Endothelial cell of umbilical vein (primary cell): ENCODE results near the gene KLC3. TPM values are rescaled to one million over a fixed set of nuclear protein-coding genes. Genes with fewer than 3 reads are reported as not detected.

Experiments
- BruUV-seq: library from RNA; stranded (reverse); fragments of 400-500 nt; replicated peaks from 2 replicates; lab custom pipeline; 2021; lab: Mats Ljungman, UMichigan
- CTCF ChIA-PET: fragments of 300-600, 350-600 bp; sonication (Branson Sonifier 250); formaldehyde crosslinking; loops from one replicate; lab custom pipeline; 2021; ENCODE audit warnings: antibody characterized with exemption, inconsistent platforms; lab: Charles Lee
- POLR2A ChIA-PET: fragments of 300-600, 350-600 bp; sonication (Branson Sonifier 250); formaldehyde crosslinking; loops from one replicate; lab custom pipeline; 2021; ENCODE audit warnings: antibody characterized with exemption, inconsistent platforms; lab: Charles Lee
- DNase-seq: peaks from one replicate; pipeline ENCODE4 v3.0.0-alpha.2; 2011; ENCODE audit warnings: low read depth, low spot score
- FAIRE-seq: peaks from 2 replicates; lab custom pipeline; 2011; peaks lifted over from hg19 to GRCh38; lab: Jason Lieb, UNC
- H2AFZ ChIP-seq: 2 replicates; pipeline ENCODE4 v1.6.0; 2012; ENCODE audit warnings: low read depth, low read length, control low read depth, inconsistent platforms
- H3K27ac ChIP-seq: 2 replicates; pipeline ENCODE4 v1.5.1; 2011; ENCODE audit warnings: low read depth, mild to moderate bottlenecking, control low read depth, low read length, moderate library complexity; ENCODE audit not compliant: insufficient read depth
- H3K27me3 ChIP-seq, 2 experiments: 2 replicates each; pipeline versions ENCODE4 v1.6.0 to v1.6.1; 2011; ENCODE audit warnings: low read length in 2 of 2, mixed read lengths in 1 of 2; ENCODE audit not compliant: control insufficient read depth in 2 of 2, insufficient read depth in 2 of 2
- H3K36me3 ChIP-seq, 2 experiments: 2 replicates in 1 of 2; 3 replicates in 1 of 2; pipeline ENCODE4 v1.5.1; 2011; ENCODE audit warnings: low read length in 2 of 2, mild to moderate bottlenecking in 1 of 2, moderate library complexity in 1 of 2; ENCODE audit not compliant: control insufficient read depth in 2 of 2, insufficient read depth in 2 of 2; ENCODE audit errors: extremely low read depth in 1 of 2
- H3K4me1 ChIP-seq: 3 replicates; pipeline ENCODE4 v1.5.1; 2011; ENCODE audit warnings: mild to moderate bottlenecking, low read length; ENCODE audit not compliant: control insufficient read depth, insufficient read depth; ENCODE audit errors: extremely low read depth
- H3K4me2 ChIP-seq: 2 replicates; pipeline ENCODE4 v1.6.1; 2011; ENCODE audit warnings: low read length, control low read depth, mixed read lengths; ENCODE audit not compliant: insufficient read depth
- H3K4me3 ChIP-seq, 3 experiments: fragments of 200-600 bp in 1 of 3; sonication (generic), shearing (Covaris generic) in 1 of 3; replicated peaks in 1 of 3; 2 replicates each; pipeline ENCODE4 v1.5.1; 2011 to 2016; ENCODE audit warnings: control low read depth in 3 of 3, low read length in 3 of 3, mild to moderate bottlenecking in 2 of 3, inconsistent platforms in 1 of 3, low read depth in 1 of 3, moderate library complexity in 1 of 3; ENCODE audit not compliant: insufficient read depth in 1 of 3
- H3K79me2 ChIP-seq: 2 replicates; pipeline ENCODE4 v1.6.0; 2012; ENCODE audit warnings: low read length, inconsistent platforms; ENCODE audit not compliant: control insufficient read depth, insufficient read depth
- H3K9ac ChIP-seq: replicated peaks from 2 replicates; pipeline ENCODE3; 2011; ENCODE audit warnings: low read length, control low read depth; ENCODE audit not compliant: insufficient read depth; ENCODE audit errors: extremely low read depth
- H3K9me1 ChIP-seq: replicated peaks from 3 replicates; pipeline ENCODE4 v1.6.0; 2011; ENCODE audit warnings: mild to moderate bottlenecking, low read length; ENCODE audit not compliant: control insufficient read depth, insufficient read depth; ENCODE audit errors: extremely low read depth
- H3K9me3 ChIP-seq: replicated peaks from 2 replicates; pipeline ENCODE4 v1.5.1; 2012; ENCODE audit warnings: low read length, inconsistent platforms; ENCODE audit not compliant: control insufficient read depth, insufficient read depth
- H4K20me1 ChIP-seq: replicated peaks from 2 replicates; pipeline ENCODE3; 2011; ENCODE audit warnings: mild to moderate bottlenecking, low read length; ENCODE audit not compliant: control insufficient read depth, insufficient read depth; ENCODE audit errors: extremely low read depth
- CTCF ChIP-seq, 2 donors: IDR thresholded peaks; 1 replicate in 1 of 2; 2 replicates in 1 of 2; pipeline ENCODE4 v1.5.1; 2011; ENCODE audit warnings: low read length in 2 of 2, mild to moderate bottlenecking in 2 of 2, moderate library complexity in 2 of 2, control low read depth in 1 of 2, inconsistent platforms in 1 of 2, low read depth in 1 of 2; ENCODE audit not compliant: insufficient read depth in 1 of 2; ENCODE audit errors: extremely low read depth in 1 of 2
- EZH2 ChIP-seq: IDR thresholded peaks from 2 replicates; pipeline ENCODE4 v1.6.1; 2012; ENCODE audit warnings: borderline replicate concordance, low read depth, mild to moderate bottlenecking, moderate library complexity, low read length, inconsistent platforms; ENCODE audit not compliant: severe bottlenecking
- FOS ChIP-seq: IDR thresholded peaks from 2 replicates; pipeline ENCODE4 v1.6.1; 2011; ENCODE audit warnings: mild to moderate bottlenecking, low read length, moderate library complexity, borderline replicate concordance; ENCODE audit not compliant: insufficient read depth
- GATA2 ChIP-seq: IDR thresholded peaks from 2 replicates; pipeline ENCODE4 v1.7.0; 2011; ENCODE audit warnings: low read depth, mild to moderate bottlenecking, moderate library complexity, mixed read lengths, low read length; ENCODE audit not compliant: insufficient read length, insufficient read depth
- JUN ChIP-seq: IDR thresholded peaks from 2 replicates; pipeline ENCODE4 v1.6.1; 2011; ENCODE audit warnings: borderline replicate concordance, low read depth; ENCODE audit not compliant: insufficient read length, insufficient read depth
- MAX ChIP-seq: IDR thresholded peaks from 2 replicates; pipeline ENCODE4 v1.6.1; 2011; ENCODE audit not compliant: insufficient read depth, insufficient read length
- MYC ChIP-seq: IDR thresholded peaks from one replicate; pipeline ENCODE4 v1.6.1; 2011; ENCODE audit warnings: mild to moderate bottlenecking, low read depth, low read length
- POLR2A ChIP-seq: IDR thresholded peaks from 2 replicates; pipeline ENCODE4 v1.6.1; 2012; ENCODE audit warnings: low read depth, mild to moderate bottlenecking, control low read depth, low read length
- POLR2AphosphoS5 ChIP-seq: IDR thresholded peaks from 2 replicates; pipeline ENCODE4 v1.6.1; 2012; ENCODE audit warnings: low read depth, mild to moderate bottlenecking, control low read depth, low read length, moderate library complexity; ENCODE audit not compliant: insufficient read depth
- dilution Hi-C: fragments of 300-500 bp; cut with MboI; formaldehyde crosslinking; loops from one replicate; pipeline ENCODE4 v1.15.0; 2019; ENCODE audit warnings: low sequenced_read_pairs; ENCODE audit not compliant: extremely low pct_ligation_motif_present
- intact Hi-C: fragments of 100-400 bp; cut with micrococcal nuclease; formaldehyde crosslinking; loops from one replicate; pipeline ENCODE4 v1.10.0; 2022
- polyA plus RNA-seq, 4 experiments: library from polyadenylated mRNA; depleted of rRNA in 3 of 4; stranded (reverse) in 3 of 4; unstranded in 1 of 4; fragments of >200 nt; gene quantifications; 2 replicates each; pipeline versions ENCODE4 v1.2.1 to v1.2.3, GENCODE V29; 2011 to 2012; ENCODE audit warnings: missing spikeins in 1 of 4
- total RNA-seq: library from RNA; stranded (reverse); gene quantifications from 2 replicates; pipeline ENCODE4 v1.2.3, GENCODE V29; 2021

Gene KLC3
- total and polyA plus RNA-seq, 2 donors (not counting 3 experiments of a cell fraction or from before 2014, with no cell fraction given): not detected

- Histone ChIP-seq H3K36me3 (no peaks in the 10 kb centered on the region), H3K4me3 (no peak overlapping the region), H3K4me1 (peaks cover 2% of the 10 kb centered on the region), H4K20me1 (no peaks in the 10 kb centered on the region), H3K4me2 (no peak overlapping the region), H3K9ac (no peak overlapping the region), H2AFZ (no peak overlapping the region), H3K27ac (no peak overlapping the region), H3K79me2 (no peaks in the 10 kb centered on the region), H3K9me1 (no peaks in the 10 kb centered on the region), H3K27me3 (peaks cover 5% of the 10 kb centered on the region in 2 experiments), H3K9me3 (no peaks in the 10 kb centered on the region)
- POLR2A ChIA-PET: no interaction called here
- dilution Hi-C loops (no loop called here), intact Hi-C loops (no loop called here)
- CTCF ChIA-PET: interaction anchor here (0.8 to 1.4 kb wide), 3 partner anchors 58 to 285 kb away, joined by 3 to 5 read pairs (median 4); no protein-coding TSS in a partner anchor
- no TSS peak for BruUV-seq
- no peak for TF ChIP-seq CTCF (IDR thresholded peaks at IDR 0.05; ENCODE audit: extremely low read depth in 1 of 2, insufficient read depth in 1 of 2, low read depth in 1 of 2, low read length in 2 of 2)
- TF ChIP-seq MYC: no peak
- no peak for TF ChIP-seq EZH2
- DNase-seq: no peak
- FAIRE-seq: no peak
These were observed 4.3 kb downstream of the KLC3 start for GRCh38 chr19:45344621-45345505.

- no peak overlapping the region for H3K27ac ChIP-seq
- H3K36me3 ChIP-seq: no peaks in the 10 kb centered on the region
- no peak for TF ChIP-seq GATA2
- TF ChIP-seq MYC: no peak
- TF ChIP-seq JUN: no peak
- no peak for TF ChIP-seq POLR2AphosphoS5
- TF ChIP-seq POLR2A: no peak
- TF ChIP-seq EZH2: no peak
- no peak for TF ChIP-seq CTCF (IDR thresholded peaks at IDR 0.05; ENCODE audit: extremely low read depth in 1 of 2, insufficient read depth in 1 of 2, low read depth in 1 of 2, low read length in 2 of 2)
- no peak for TF ChIP-seq FOS
- no peak for TF ChIP-seq MAX
- H3K4me3 ChIP-seq: no peak overlapping the region
- FAIRE-seq (no peak), DNase-seq (no peak)
- H3K4me1 ChIP-seq: peaks cover under 1% of the 10 kb centered on the region
- no peak overlapping the region for H3K9ac ChIP-seq
- no peak overlapping the region for H3K4me2 ChIP-seq
- ChIA-PET POLR2A (no interaction called here), CTCF (interaction anchor here (0.8 to 1.4 kb wide), 3 partner anchors 57 to 286 kb away, joined by 3 to 5 read pairs (median 4); no protein-coding TSS in a partner anchor)
- no peaks in the 10 kb centered on the region for H4K20me1 ChIP-seq
- H2AFZ ChIP-seq: no peak overlapping the region
- BruUV-seq: no TSS peak
- dilution Hi-C loops (no loop called here), intact Hi-C loops (no loop called here)
- H3K79me2 ChIP-seq: no peaks in the 10 kb centered on the region
- H3K27me3 ChIP-seq: peaks cover 1 to 3% of the 10 kb centered on the region in 2 experiments
- no peaks in the 10 kb centered on the region for H3K9me1 ChIP-seq
- no peaks in the 10 kb centered on the region for H3K9me3 ChIP-seq
These were observed 4.9 kb downstream of the KLC3 start for GRCh38 chr19:45345506-45345860.
